ENCODE data around the gene RFPL2. TPM values are rescaled to one million over a fixed set of nuclear protein-coding genes. Genes with fewer than 3 reads are reported as not detected.
"Not testable (repeated sequence)": the region's sequence is repeated elsewhere in the genome, so short reads cannot be mapped to it uniquely, and the experiment has no call there.

Gene RFPL2
- total RNA-seq, 1 donor from 2014 or later: not detected

DNA sequence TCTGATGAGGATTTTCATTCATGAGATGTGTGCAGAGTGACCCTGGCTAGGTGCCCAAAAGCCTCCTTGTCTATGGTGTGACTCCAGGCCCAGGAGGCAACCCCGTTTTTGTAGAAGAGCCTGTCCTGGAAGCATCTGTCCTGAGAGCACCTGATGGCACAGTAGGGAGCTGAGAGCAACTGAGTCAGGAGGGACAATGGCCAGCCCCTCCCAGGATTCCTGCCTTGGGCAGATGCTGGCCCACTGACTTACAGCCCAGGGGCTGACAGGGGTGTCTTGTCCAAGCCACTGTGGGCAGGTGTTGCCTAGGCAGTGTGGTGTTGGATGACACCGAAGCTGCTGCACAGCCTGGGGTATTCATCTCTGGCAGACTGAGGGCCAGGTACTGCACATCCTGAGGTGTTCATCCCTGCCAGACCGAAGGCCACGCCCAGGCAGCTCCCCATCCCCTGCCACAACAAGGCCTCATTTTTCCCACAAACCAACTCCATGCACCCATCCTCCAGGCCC is 3.2 kb upstream of the RFPL2 start:
- intact Hi-C loops (cut with DNase I): loop anchor here (5.0 kb wide), 1 partner anchor 231 kb away; no protein-coding TSS in a partner anchor
- ATAC-seq (no peak), DNase-seq (ENCODE audit: missing footprints) (no peak)

DNA sequence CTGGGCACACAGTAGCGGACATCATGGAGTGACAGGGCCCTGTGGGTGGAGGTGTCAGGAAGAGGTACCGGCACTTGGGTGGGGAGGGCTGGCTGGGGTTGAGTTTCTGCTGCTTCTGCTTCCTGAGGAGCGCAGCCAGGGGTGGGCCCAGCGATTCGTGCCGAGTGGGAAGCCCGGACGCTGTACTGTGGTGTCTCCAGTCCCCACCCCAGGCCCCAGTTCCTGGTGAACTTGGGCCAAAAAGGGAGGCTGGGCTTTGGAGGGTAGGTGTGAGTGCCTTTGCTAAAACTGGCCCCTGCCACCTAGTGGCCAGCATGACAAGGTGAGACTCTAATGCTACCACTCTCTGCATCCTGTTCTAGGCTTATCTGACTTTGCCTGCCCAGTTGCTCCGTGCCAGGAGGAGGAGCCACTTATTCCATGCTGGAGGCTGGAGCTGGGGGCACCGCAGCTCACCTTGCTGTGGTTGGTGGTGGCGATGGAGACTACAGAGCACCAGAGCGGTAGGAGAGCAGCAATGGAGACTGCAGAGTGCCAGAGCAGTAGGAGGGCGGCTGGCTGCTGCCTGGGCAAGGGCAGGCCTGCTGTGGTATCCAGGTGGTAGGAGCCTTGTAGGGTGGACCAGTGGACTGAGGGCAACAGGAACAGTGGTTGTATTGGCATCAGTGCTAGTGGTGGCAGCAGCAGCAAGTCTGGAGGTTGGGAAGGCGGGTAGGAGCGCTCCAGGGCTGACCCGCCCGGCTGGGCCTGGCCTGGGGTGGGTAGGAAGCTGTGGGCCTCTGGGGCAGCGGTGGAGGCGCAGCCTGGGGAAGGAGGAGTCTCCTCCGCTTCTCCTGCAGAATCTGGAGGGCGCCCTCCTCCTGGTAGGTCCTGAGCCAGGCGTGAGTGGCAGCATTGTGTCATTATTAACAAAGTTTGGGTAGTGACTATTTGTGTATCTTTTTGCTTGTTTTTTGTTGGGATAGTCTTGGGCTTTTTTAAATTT is 2.2 kb upstream of the RFPL2 start:
- DNase-seq (ENCODE audit: missing footprints): no peak
- no peak for ATAC-seq
- intact Hi-C loops (cut with DNase I): loop anchor here (5.0 kb wide), 1 partner anchor 230 kb away; no protein-coding TSS in a partner anchor

DNA sequence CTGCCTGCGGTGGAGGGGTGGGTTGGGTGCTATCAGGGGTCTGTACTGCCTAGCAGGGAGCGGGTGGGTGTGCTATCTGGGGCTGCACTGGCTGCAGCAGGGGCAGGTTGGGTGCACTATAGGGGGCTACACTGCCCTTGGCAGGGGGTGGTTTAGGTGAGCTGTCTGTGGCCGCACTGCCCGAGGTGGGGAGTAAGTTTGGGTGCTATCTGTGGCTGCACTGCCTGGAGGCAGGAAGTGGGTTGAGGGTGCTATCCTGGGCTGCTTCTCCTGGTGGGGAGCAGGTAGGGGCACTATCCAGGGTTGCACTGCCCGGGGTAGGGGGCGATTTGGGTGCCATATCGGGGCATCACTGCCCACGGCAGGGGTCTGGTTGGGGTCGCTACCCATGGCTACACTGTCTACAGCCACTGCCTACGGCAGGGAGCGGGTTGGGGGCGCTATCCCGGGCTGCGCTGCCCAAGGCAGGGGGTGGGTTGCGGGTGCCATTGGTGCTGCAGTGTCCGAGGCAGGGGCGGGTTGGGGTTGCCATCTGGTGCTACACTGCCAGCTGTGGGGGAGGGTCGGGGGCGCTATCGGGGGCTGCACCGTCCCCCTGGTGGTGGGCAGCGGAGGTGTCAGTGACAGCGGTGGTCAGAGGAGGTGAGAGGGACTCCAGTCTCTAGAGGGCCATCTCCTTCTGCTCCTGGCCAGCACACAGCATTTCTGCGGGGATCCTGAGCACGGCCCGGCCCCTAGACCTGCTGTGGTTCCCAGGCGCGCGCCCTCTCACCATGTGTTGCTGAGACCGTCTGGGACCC is 1.3 kb upstream of the RFPL2 start:
- DNase-seq (ENCODE audit: missing footprints): no peak
- ATAC-seq: no peak
- intact Hi-C loops (cut with DNase I): loop anchor here (5.0 kb wide), 1 partner anchor 229 kb away; no protein-coding TSS in a partner anchor

DNA sequence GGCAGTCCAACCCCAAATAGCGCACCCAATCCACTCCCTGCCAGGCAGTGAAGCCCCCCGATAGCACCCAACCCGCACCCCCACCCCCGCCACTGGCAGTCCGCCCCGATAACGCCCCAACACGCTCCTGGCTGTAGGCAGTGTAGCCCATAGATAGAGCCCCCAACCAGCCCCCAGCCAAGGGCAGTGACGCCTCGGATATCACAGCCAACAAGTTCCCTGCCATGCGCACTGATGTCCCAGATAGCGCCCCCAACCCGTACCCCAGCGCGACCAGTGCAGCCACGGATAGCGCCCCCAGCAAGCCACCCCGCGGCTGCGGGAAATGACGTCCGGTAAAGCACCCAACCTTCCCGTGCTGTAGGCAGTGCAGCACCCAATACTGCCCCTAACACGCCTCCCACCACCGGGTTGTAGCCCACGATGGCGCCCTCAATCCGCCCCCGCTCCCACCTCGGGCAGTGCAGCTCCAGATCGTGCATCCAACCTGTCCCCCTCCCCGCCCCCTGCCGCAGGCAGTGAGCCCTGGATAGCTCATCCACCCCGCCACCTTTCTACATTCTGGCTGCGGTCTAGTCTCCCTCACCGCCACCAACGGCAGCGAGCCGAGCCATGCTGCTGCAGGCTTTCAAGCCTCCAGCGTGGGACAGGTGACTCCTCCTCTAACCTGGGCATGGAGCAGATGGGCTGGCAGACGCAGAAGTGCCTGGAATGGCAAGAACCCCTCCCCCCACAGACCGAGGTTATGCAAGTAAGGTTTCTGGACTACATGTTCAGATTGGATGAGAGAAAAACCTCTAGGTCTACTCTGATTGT is 625 bp downstream of the RFPL2 start:
- intact Hi-C loops (cut with DNase I): loop anchor here (5.0 kb wide), 1 partner anchor 63 kb away; no protein-coding TSS in a partner anchor
- no peak for DNase-seq (ENCODE audit: missing footprints)
- no peak for ATAC-seq

- intact Hi-C loops (cut with DNase I): loop anchor here (5.0 kb wide), 1 partner anchor 64 kb away; no protein-coding TSS in a partner anchor
- ATAC-seq: no peak
Measured at GRCh38 chr22:32203181-32204039, 1.5 kb downstream of the RFPL2 start.

GRCh38 chr22:32202539-32203180 is 2.2 kb downstream of the RFPL2 start:
- no peak for DNase-seq (ENCODE audit: missing footprints)
- ATAC-seq: peak; percentile 66
- intact Hi-C loops (cut with DNase I): loop anchor here (5.0 kb wide), 1 partner anchor 65 kb away; no protein-coding TSS in a partner anchor

More at GRCh38 chr22:32203181-32204039, 1.5 kb downstream of the RFPL2 start:
- no peak for DNase-seq (ENCODE audit: missing footprints)

GRCh38 chr22:32202161-32202538 is 2.7 kb downstream of the RFPL2 start:
- ATAC-seq: no peak
- intact Hi-C loops (cut with DNase I): loop anchor here (5.0 kb wide), 1 partner anchor 65 kb away; no protein-coding TSS in a partner anchor

DNA sequence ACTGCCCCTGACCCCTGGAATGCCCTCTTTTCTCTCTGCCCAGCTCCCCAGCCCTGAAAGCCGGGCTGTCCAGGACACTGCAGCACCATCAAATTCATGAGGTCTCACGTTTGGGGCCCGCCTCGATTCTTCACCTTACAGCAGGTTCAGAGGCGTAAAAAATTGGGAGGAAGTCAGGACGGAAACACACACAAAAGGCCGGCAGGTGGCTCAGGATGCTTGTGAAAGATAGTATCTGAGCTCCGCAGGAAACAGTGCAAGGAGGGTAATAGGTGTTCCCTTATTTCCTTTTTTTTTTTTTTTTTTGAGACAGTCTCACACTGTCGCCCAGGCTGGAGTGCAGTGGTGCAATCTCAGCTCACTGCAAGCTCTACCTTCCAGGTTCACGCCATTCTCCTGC is 4.1 kb downstream of the RFPL2 start:
- DNase-seq (ENCODE audit: missing footprints): no peak
- intact Hi-C loops (cut with DNase I): loop anchor here (2.0 to 5.0 kb wide), 2 partner anchors 58 to 67 kb away; no protein-coding TSS in a partner anchor
- no peak for ATAC-seq

More at GRCh38 chr22:32202161-32202538, 2.7 kb downstream of the RFPL2 start:
- no peak for DNase-seq (ENCODE audit: missing footprints)

DNA sequence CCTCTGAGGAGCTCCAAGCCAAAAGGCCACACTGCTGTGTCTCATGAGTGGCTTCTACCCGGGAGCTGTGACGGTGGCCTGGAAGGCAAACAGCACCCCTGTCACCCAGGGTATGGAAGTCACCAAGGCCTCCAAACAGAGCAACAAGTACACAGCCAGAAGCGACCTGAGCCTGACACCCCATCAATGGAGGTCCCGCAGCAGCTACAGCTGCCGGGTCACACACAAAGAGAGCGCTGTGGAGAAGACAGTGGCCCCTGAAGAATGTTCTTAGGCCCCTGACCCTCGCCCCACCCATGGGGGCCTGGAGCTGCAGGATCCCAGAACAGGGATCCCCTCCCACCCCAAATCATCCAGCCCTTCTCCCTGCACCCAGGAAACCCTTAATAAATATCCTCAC is 4.9 kb downstream of the RFPL2 start:
- no peak for ATAC-seq
- DNase-seq (ENCODE audit: missing footprints): no peak
- intact Hi-C loops (cut with DNase I): loop anchor here (2.0 to 5.0 kb wide), 2 partner anchors 57 to 67 kb away; no protein-coding TSS in a partner anchor

DNA sequence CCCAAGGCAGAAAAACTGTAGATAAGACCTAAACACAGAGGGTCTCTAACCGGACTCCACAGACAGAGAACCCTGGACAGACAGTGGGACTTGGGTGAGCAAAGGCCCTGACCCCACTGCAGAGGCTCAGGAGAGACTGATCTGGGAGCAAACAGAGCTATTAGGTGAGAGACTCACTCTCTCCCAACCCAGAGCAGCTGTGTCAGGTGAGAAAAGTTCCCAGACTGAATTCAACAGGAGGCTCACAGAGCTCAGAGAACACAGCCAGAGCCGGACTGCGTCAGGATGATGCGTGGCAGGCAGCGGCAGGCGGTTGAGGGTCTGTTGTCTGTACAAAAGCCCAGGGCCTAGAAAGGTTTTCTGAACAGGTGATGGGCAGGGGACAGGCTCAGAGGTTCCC is 5.5 kb downstream of the RFPL2 start:
- intact Hi-C loops (cut with DNase I): no loop called here

DNA sequence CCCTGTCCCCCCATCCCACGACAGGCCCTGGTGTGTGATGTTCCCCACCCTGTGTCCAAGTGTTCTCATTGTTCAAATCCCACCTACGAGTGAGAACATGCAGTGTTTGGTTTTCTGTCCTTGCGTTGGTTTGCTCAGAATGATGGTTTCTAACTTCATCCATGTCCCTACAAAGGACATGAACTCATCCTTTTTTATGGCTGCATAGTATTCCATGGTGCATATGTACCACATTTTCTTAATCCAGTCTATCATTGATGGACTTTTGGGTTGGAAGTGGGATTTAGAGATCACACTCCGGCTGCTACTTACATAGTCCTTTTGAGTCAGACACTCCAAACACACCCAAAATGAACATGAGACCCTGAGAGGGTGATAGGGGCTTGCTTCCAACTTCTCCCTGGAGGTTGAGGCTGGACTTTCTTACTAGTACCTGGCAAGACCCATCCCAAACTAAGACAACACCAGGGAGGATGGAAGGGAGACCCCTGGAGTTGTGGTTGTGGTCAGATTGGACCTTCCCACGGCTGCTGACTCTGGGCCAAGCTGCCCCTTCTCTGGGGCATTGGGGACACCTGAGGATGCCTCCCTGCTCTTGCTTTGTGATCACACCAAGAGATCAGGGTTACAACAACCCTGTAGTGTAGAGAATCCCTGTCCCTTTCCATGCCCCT is 7.2 kb downstream of the RFPL2 start:
- intact Hi-C loops (cut with DNase I); DNase-seq (ENCODE audit: missing footprints); ATAC-seq: not testable (repeated sequence)

More for the DNA sequence above, 5.5 kb downstream of the RFPL2 start:
- ATAC-seq (no peak), DNase-seq (ENCODE audit: missing footprints) (no peak)

DNA sequence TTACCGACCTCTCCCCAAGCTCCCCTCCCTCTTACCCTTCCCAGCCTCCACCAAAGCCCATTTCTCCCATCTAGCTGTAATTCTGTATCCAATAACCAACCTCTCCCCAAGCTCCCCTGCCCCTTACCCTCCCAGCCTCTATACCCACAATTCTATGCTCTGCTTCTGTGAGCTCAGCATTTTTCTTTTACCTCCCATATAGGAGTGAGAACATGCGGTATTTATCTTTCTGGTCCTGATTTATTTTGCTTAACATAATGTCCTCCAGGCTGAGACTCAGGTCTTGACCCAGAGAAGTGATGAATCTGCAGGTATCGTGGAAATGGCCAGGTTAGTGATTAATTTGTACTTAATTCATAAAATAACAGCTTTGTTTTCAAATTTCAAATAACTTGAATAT is 9.0 kb downstream of the RFPL2 start:
- intact Hi-C loops (cut with DNase I); DNase-seq (ENCODE audit: missing footprints); ATAC-seq: not testable (repeated sequence)

DNA sequence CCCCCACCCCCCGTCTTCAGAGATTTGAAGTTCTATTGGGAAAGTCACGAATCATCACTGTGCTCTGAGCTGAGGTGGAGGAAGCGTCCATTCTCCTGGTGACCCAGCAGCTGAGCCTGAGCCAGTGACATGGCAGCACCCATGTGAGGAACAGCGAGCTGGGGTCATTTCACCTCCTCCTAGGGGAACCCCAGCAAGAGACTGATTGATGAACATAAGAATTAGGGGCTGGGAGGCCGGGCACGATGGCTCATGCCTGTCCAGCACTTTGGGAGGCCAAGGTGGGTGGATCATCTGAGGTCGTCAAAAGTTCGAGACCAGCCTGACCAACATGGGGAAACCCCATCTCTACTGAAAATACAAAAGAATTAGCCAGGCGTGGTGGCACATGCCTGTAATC is 11.5 kb downstream of the RFPL2 start:
- ATAC-seq; intact Hi-C loops (cut with DNase I); DNase-seq (ENCODE audit: missing footprints): not testable (repeated sequence)

DNA sequence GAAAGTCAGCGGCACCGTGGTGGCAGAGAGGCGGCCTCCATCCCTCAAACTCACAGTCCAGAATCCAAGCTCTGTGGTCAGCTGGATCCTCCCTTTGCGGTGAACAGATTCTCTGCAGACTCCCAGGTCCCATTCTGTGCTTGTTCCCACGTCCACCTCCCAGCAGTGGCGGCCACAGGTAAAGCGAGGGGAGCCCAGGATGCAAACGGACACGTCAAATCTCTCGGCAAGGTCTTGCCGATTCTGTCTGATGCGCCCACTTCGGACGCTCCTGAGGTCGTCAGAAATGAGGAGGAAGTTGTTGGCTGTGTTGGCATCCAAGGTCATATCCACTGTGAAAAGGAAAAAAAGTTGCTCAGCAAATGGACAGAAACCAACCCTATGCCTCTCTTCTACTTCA is 13.9 kb downstream of the RFPL2 start:
- intact Hi-C loops (cut with DNase I); DNase-seq (ENCODE audit: missing footprints): not testable (repeated sequence)

DNA sequence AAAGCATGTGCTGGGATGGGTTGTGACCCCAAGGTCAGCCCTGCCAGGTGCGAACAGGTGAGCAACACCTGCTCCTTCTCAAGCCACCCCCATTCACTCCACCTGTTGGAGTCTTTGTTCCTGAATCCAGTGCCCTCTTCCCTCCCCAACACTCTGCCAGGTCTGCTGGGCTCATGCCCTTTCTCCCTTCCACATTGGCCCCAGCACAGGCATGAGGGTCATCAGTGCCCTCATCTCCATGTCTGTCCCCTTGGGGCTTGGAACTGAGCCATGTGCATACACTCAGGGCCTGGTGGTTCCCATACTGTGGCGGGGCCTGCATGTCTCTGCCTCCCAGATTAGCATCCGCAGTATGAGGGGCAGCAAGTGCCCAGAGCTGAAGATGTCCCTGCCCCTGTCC is 19.1 kb downstream of the RFPL2 start:
- DNase-seq (ENCODE audit: missing footprints) (no peak), ATAC-seq (no peak)
- intact Hi-C loops (cut with DNase I): no loop called here

More for the DNA sequence above, 13.9 kb downstream of the RFPL2 start:
- ATAC-seq: not testable (repeated sequence)

- intact Hi-C loops (cut with DNase I): no loop called here
- no peak for ATAC-seq
- no peak for DNase-seq (ENCODE audit: missing footprints)
Measured at GRCh38 chr22:32183625-32184024, 21.2 kb downstream of the RFPL2 start.

All from Right ventricle myocardium inferior (tissue), 1 donor.